MM.1S (cell line): ENCODE results near the gene THSD7B.

Source experiments
- DNase-seq: peaks from one replicate; pipeline ENCODE4 v3.0.0-alpha.2; 2015
- H2AFZ ChIP-seq: fragments of 300-600 bp; sonication (generic); 2 replicates; pipeline ENCODE4 v1.6.0; 2016; ENCODE audit warnings: antibody characterized with exemption, low read length
- H3F3A ChIP-seq: fragments of 300-600 bp; sonication (generic); 2 replicates; pipeline ENCODE4 v1.6.1; 2016; ENCODE audit warnings: mild to moderate bottlenecking, antibody characterized with exemption, low read length, moderate library complexity, mixed read lengths; ENCODE audit not compliant: insufficient read depth
- H3K27ac ChIP-seq: fragments of 300-600 bp; sonication (generic); 2 replicates; pipeline ENCODE4 v1.5.1; 2016; ENCODE audit warnings: mild to moderate bottlenecking, low read length
- H3K27me3 ChIP-seq: fragments of 300-600 bp; sonication (generic); replicated peaks from 2 replicates; pipeline ENCODE4 v1.6.0; 2016; ENCODE audit warnings: low read length; ENCODE audit not compliant: insufficient read depth
- H3K36me3 ChIP-seq: fragments of 300-600 bp; sonication (generic); replicated peaks from 2 replicates; pipeline ENCODE4 v1.6.1; 2016; ENCODE audit warnings: mild to moderate bottlenecking, low read length, mixed read lengths; ENCODE audit not compliant: insufficient read depth
- H3K4me1 ChIP-seq: fragments of 300-600 bp; sonication (generic); 2 replicates; pipeline ENCODE4 v1.6.1; 2016; ENCODE audit warnings: low read length, mixed read lengths
- H3K4me2 ChIP-seq: fragments of 300-600 bp; sonication (generic); 2 replicates; pipeline ENCODE4 v1.6.0; 2016; ENCODE audit warnings: low read depth, low read length
- H3K4me3 ChIP-seq: fragments of 300-600 bp; sonication (generic); 2 replicates; pipeline ENCODE4 v1.5.1; 2016; ENCODE audit warnings: low read length, mixed read lengths
- H3K79me2 ChIP-seq: fragments of 300-600 bp; sonication (generic); 2 replicates; pipeline ENCODE4 v1.6.1; 2016; ENCODE audit warnings: mixed run types, low read length, mixed read lengths
- H3K9ac ChIP-seq: fragments of 300-600 bp; sonication (generic); 2 replicates; pipeline ENCODE4 v1.6.1; 2016; ENCODE audit warnings: low read length, mixed read lengths
- H3K9me2 ChIP-seq: fragments of 300-600 bp; sonication (generic); replicated peaks from 2 replicates; pipeline ENCODE4 v1.6.1; 2016; ENCODE audit warnings: mild to moderate bottlenecking, low read length, mixed read lengths; ENCODE audit not compliant: insufficient read depth
- H3K9me3 ChIP-seq: fragments of 300-600 bp; sonication (generic); replicated peaks from 2 replicates; pipeline ENCODE4 v1.6.1; 2016; ENCODE audit warnings: mild to moderate bottlenecking, low read length, mixed read lengths; ENCODE audit not compliant: insufficient read depth
- H4K20me1 ChIP-seq: fragments of 300-600 bp; sonication (generic); 2 replicates; pipeline ENCODE4 v1.6.1; 2016; ENCODE audit warnings: mild to moderate bottlenecking, low read length, moderate library complexity, mixed read lengths; ENCODE audit not compliant: insufficient read depth
- EZH2 ChIP-seq: fragments of 300-600 bp; sonication (generic); optimal IDR thresholded peaks from 2 replicates; pipeline ENCODE3; 2017; ENCODE audit warnings: low read depth, mild to moderate bottlenecking, antibody characterized with exemption, low read length, mixed read lengths
- EZH2phosphoT487 ChIP-seq: fragments of 300-600 bp; sonication (generic); IDR thresholded peaks from 2 replicates; pipeline ENCODE4 v1.6.1; 2018; ENCODE audit warnings: antibody characterized with exemption, low read length
- TF ChIP-seq, protein P1 (sequence below): fragments of 300-600 bp; sonication (generic); IDR thresholded peaks from 2 replicates; pipeline ENCODE4 v1.5.1; 2016; ENCODE audit warnings: antibody characterized with exemption, low read length, mixed read lengths

Gene THSD7B

DNA sequence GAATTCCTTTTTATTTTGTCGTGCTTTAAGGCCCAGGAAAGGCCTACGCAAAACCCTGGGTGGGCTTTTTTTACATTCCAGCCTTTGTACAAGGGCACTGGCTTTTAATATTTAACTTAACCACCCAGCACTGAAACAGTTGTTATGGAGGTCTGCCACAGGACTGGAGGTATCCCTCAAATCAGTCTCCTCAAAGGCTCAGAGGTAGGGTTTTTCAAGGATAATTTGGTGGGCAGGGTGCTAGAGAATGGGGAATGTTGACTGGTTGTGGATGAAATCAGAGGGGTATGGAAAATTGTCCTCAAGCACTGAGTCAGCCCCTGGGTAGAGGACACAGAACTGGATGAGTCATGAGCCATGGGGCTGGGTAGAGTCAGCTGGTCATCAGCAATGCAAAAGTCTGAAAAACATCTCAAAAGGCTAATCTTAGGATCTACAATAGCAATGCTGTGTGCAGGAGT, 443.1 kb downstream of the THSD7B start:
- DNase-seq = no peak
- Histone ChIP-seq H2AFZ (no peak overlapping the region), H3K4me2 (no peak overlapping the region), H3K9ac (no peak overlapping the region), H3K9me2 (no peaks in the 10 kb centered on the region), H3F3A (no peaks in the 10 kb centered on the region), H3K36me3 (no peaks in the 10 kb centered on the region), H3K27me3 (no peaks in the 10 kb centered on the region), H3K9me3 (no peaks in the 10 kb centered on the region), H3K4me1 (no peaks in the 10 kb centered on the region), H4K20me1 (no peaks in the 10 kb centered on the region), H3K4me3 (no peak overlapping the region), H3K79me2 (no peaks in the 10 kb centered on the region), H3K27ac (no peak overlapping the region)
- TF ChIP-seq, protein P1, sequence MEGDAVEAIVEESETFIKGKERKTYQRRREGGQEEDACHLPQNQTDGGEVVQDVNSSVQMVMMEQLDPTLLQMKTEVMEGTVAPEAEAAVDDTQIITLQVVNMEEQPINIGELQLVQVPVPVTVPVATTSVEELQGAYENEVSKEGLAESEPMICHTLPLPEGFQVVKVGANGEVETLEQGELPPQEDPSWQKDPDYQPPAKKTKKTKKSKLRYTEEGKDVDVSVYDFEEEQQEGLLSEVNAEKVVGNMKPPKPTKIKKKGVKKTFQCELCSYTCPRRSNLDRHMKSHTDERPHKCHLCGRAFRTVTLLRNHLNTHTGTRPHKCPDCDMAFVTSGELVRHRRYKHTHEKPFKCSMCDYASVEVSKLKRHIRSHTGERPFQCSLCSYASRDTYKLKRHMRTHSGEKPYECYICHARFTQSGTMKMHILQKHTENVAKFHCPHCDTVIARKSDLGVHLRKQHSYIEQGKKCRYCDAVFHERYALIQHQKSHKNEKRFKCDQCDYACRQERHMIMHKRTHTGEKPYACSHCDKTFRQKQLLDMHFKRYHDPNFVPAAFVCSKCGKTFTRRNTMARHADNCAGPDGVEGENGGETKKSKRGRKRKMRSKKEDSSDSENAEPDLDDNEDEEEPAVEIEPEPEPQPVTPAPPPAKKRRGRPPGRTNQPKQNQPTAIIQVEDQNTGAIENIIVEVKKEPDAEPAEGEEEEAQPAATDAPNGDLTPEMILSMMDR = no peak
- TF ChIP-seq EZH2phosphoT487 (no peak), EZH2 (no peak)

DNA sequence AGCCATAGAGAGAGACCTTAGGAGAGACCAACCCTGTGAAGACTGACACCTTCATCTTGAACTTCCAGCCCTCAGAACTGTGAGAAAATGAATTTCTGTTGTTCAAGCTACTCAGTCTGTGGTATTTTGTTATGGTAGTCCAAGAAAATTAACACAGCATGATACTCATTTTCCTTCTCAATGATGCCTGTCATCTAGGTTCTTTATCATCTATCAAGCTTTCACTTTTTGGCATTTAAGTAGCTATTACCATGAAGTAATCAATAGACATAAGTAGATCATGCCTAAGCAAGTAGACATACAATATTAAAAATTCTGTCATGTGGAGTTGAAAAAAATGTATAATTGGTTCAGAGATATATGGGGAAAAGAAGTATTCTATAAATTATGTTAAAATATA, 444.7 kb downstream of the THSD7B start:
- no peaks in the 10 kb centered on the region for H3K27me3 ChIP-seq
- H3K79me2 ChIP-seq = no peaks in the 10 kb centered on the region
- no peak overlapping the region for H3K9ac ChIP-seq
- no peak for DNase-seq
- no peak overlapping the region for H3K4me3 ChIP-seq
- no peak overlapping the region for H2AFZ ChIP-seq
- no peaks in the 10 kb centered on the region for H3K36me3 ChIP-seq
- no peaks in the 10 kb centered on the region for H3K4me1 ChIP-seq
- H3K27ac ChIP-seq = no peak overlapping the region
- H4K20me1 ChIP-seq = no peaks in the 10 kb centered on the region
- no peaks in the 10 kb centered on the region for H3K9me2 ChIP-seq
- TF ChIP-seq EZH2phosphoT487 (no peak), EZH2 (no peak)
- TF ChIP-seq, protein P1 = no peak
- H3K9me3 ChIP-seq = no peaks in the 10 kb centered on the region
- H3F3A ChIP-seq = no peaks in the 10 kb centered on the region
- H3K4me2 ChIP-seq = no peak overlapping the region

DNA sequence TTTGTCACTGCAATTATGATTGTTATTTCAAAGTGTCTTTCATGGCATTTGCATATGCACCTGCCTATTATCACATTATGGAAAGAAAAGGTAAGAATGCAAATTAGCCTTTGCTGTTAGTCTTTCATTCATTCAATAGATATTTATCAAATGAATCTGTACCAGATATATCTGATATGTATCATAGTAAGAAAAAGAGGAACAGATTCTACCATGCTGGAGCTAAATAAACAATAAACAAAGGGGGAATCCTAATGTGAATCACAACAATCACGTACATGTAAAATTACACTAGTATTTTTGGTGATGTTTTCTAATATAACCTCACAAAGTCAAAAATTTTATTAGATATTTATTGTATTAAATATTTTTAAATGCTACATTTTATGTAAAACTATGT, 446.4 kb downstream of the THSD7B start:
- no peak for TF ChIP-seq EZH2phosphoT487
- TF ChIP-seq, protein P1 = no peak
- TF ChIP-seq EZH2 = no peak
- Histone ChIP-seq H3K9me2 (no peaks in the 10 kb centered on the region), H3K9me3 (no peaks in the 10 kb centered on the region), H3K36me3 (no peaks in the 10 kb centered on the region), H3K79me2 (no peaks in the 10 kb centered on the region), H4K20me1 (no peaks in the 10 kb centered on the region), H3K4me3 (no peak overlapping the region), H3K27ac (no peak overlapping the region), H3K27me3 (no peaks in the 10 kb centered on the region), H3K4me2 (no peak overlapping the region), H3K4me1 (no peaks in the 10 kb centered on the region), H2AFZ (no peak overlapping the region), H3K9ac (no peak overlapping the region), H3F3A (no peaks in the 10 kb centered on the region)
- DNase-seq = no peak
